Pancreas (tissue), 10 donors: Measurements from ENCODE around the gene EEF1G. TPM values are rescaled to one million over a fixed set of nuclear protein-coding genes. Genes with fewer than 3 reads are reported as not detected.
A peak's percentile ranks its signal among the peaks of the same experiment; 100 is the strongest.
"Not testable (repeated sequence)": the region's sequence is repeated elsewhere in the genome, so short reads cannot be mapped to it uniquely, and the experiment has no call there.

Experiments
- ATAC-seq, 4 donors: fragments of 200-7000 bp; cut with Tn5 transposase; one replicate each; pipeline versions ENCODE4 v1.8.0 to v1.9.1; 2020; ENCODE audit warnings: mild to moderate bottlenecking in 4 of 4, moderate library complexity in 4 of 4
- DNase-seq, 6 donors: peaks; one replicate each; pipeline ENCODE4 v3.0.0-alpha.2; 2020
- FAIRE-seq: peaks from 2 replicates; lab custom pipeline; 2012; peaks lifted over from hg19 to GRCh38; lab: Jason Lieb, UNC
- H3K27ac ChIP-seq, 4 donors: fragments of 200-600 bp; sonication (generic); 1 replicate in 3 of 4; 2 replicates in 1 of 4; pipeline versions ENCODE4 v1.5.0 to v1.8.0; 2020
- H3K27me3 ChIP-seq, 4 donors: fragments of 200-600 bp; one replicate each; pipeline ENCODE4 v1.8.0; 2021
- H3K36me3 ChIP-seq, 3 donors: fragments of 200-600 bp; sonication (generic) in 1 of 3; one replicate each; pipeline versions ENCODE4 v1.5.0 to v1.8.0; 2020 to 2021
- H3K4me1 ChIP-seq, 3 donors: fragments of 200-600 bp; one replicate each; pipeline ENCODE4 v1.8.0; 2021
- H3K4me3 ChIP-seq, 4 donors: fragments of 200-600 bp; sonication (generic) in 2 of 4; one replicate each; pipeline versions ENCODE4 v1.5.0 to v1.8.0; 2020 to 2021
- H3K9me3 ChIP-seq, 4 donors: fragments of 200-600 bp; one replicate each; pipeline ENCODE4 v1.8.0; 2021
- WGBS, 2 donors: extraction: QIAGEN DNeasy Blood & Tissue Kit; methylation state at CpG; one replicate each; pipeline ENCODE4 v1.1.7; 2013; 5-methylcytosine and 5-hydroxymethylcytosine counted together
- intact Hi-C, 3 donors: fragments of 100-400 bp; cut with DNase I; formaldehyde crosslinking; loops; one replicate each; pipeline versions ENCODE4 v1.11.1 to v1.14.2; 2022
- polyA plus RNA-seq, 2 donors: library from polyadenylated mRNA; stranded (reverse); fragments of 200-250 nt; gene quantifications; one replicate each; pipeline ENCODE4 v1.2.3, GENCODE V29; 2013
- total RNA-seq, 6 donors: library from RNA; stranded (reverse); fragmentation: NEBNext Ultra II Directional in 4 of 6; extraction: Animal tissue kit (Norgen Biotek cat#: 25700) in 4 of 6; gene quantifications; one replicate each; pipeline versions ENCODE4 v1.2.1 to v1.2.4, GENCODE V29; 2021 to 2023
- TF ChIP-seq, protein P1 (sequence below), 4 donors: fragments of 200-600 bp; sonication (generic) in 3 of 4; IDR thresholded peaks; one replicate each; pipeline versions ENCODE4 v1.5.0 to v1.8.0; 2021; ENCODE audit warnings: antibody characterized with exemption in 4 of 4
- donor health status: healthy with polysubstance abuse.
- donor health status: DM: no; HTN: no; CAD: no; lungs with moderate emphysema.
- donor health status: DM: no; HTN: no; CAD: no.
- donor health status: control.
- donor health status: control.
- donor health status: Bipolar disorder and iron deficiency.
- donor health status: DM: yes; HTN: yes; CAD: no.
- donor health status: DM: no; HTN: no; CAD: no.
- donor health status: DM: no; HTN: no; CAD: no.
- donor health status: DM: yes; HTN: yes; CAD: no.

Gene EEF1G
- total and polyA plus RNA-seq, 8 donors, result 630 to 1,171 (median 915) TPM

DNA sequence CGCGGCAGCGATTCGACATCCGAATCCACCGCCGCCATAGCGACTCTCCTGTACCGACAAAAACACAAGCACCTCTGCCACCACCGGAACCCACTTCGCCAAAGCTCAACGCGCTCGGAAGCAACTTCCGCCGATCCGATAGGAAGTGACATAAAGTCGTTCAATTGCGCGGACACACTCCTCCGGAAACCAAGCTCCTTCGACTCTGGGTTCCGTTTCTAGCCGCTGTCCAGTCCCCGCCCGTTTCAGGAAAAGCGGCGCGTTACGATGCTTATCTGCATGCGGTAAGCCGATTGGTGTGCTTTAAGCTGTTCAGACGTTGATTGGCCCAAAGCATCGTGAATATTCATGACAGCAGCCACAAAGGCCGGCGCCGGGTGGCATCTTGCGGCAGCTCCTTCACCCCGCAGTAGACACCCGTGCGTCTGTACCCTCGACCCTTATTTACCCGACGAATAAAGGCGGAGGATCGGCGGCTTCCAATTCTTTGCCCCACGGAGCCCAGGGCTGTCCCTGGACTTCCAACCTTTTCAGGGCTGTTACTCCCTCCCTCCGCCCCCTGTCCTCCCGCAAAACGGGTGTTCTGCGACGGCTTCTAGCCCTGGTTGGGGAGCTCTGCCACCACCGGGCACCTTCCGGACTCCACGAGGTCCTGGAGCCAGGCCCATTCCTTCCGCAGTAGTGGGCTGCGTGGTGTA, 17.9 kb upstream of the EEF1G start, which contains the start of gene TUT1:
TUT1 (minus strand) TSS at position 76 of the 698 bp plus-strand sequence; CDS start at position 38, 38 bp downstream.
- intact Hi-C loops, result no loop called here
- H3K27me3 ChIP-seq, result no peaks in the 10 kb centered on the region
- FAIRE-seq (peak; percentile 49), ATAC-seq (peak; percentile 92 to 96 (median 93)), DNase-seq (peak; percentile 90 to 97 (median 96))
- H3K4me3 ChIP-seq, result peak within 1 kb of the TSS; percentile 39 to 77 (median 54)
- 0% methylated on average over 58 of the region's 58 CpGs for WGBS, 2 donors
- TF ChIP-seq, protein P1, sequence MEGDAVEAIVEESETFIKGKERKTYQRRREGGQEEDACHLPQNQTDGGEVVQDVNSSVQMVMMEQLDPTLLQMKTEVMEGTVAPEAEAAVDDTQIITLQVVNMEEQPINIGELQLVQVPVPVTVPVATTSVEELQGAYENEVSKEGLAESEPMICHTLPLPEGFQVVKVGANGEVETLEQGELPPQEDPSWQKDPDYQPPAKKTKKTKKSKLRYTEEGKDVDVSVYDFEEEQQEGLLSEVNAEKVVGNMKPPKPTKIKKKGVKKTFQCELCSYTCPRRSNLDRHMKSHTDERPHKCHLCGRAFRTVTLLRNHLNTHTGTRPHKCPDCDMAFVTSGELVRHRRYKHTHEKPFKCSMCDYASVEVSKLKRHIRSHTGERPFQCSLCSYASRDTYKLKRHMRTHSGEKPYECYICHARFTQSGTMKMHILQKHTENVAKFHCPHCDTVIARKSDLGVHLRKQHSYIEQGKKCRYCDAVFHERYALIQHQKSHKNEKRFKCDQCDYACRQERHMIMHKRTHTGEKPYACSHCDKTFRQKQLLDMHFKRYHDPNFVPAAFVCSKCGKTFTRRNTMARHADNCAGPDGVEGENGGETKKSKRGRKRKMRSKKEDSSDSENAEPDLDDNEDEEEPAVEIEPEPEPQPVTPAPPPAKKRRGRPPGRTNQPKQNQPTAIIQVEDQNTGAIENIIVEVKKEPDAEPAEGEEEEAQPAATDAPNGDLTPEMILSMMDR (IDR thresholded peaks at IDR 0.05), result no peak
- H3K9me3 ChIP-seq, result no peaks in the 10 kb centered on the region
- H3K36me3 ChIP-seq, result peaks cover 0 to 48% (median 19%) of the 10 kb centered on the region in 3 donors
- peaks cover 8 to 23% (median 19%) of the 10 kb centered on the region in 3 donors for H3K4me1 ChIP-seq
- peak within 1 kb of the TSS; percentile 81 to 93 (median 88) for H3K27ac ChIP-seq

GRCh38 chr11:62588966-62589637, 15.4 kb upstream of the EEF1G start:
- Histone ChIP-seq H3K36me3 (peaks cover 0 to 25% (median 8%) of the 10 kb centered on the region in 3 donors), H3K4me3 (no peak overlapping the region), H3K4me1 (peaks cover 8 to 23% (median 19%) of the 10 kb centered on the region in 3 donors), H3K9me3 (no peaks in the 10 kb centered on the region), H3K27me3 (no peaks in the 10 kb centered on the region), H3K27ac (no peak overlapping the region)
- DNase-seq (peak in 2 of 6 donors; percentile 4 to 9), FAIRE-seq (no peak), ATAC-seq (no peak)
- WGBS, 2 donors, result 65 to 68% methylated on average over 18 of the region's 18 CpGs
- TF ChIP-seq, protein P1 (IDR thresholded peaks at IDR 0.05), result no peak
- intact Hi-C loops, result no loop called here

DNA sequence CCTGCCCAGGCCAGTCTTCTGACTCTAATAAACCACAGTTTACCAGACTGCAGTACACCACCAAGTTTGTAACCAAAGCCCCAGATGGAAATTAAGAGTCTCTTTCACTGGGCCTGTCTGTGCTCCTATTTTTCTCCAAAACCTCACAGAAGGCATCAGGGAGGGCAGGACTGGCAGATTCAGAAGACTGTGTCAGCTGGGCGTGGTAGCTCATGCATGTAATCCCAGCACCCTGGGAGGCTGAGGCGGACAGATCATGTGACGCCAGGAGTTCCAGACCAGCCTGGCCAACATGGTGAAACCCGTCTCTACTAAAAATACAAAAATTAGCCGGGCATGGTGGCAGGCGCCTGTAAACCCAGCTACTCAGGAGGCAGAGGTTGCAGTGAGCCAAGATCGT, 11.7 kb upstream of the EEF1G start:
- H3K27me3 ChIP-seq, FAIRE-seq, ATAC-seq, H3K27ac ChIP-seq, H3K9me3 ChIP-seq, intact Hi-C loops, H3K4me3 ChIP-seq: not testable (repeated sequence)
- peak in 1 of 6 donors; percentile 5 for DNase-seq
- H3K36me3 ChIP-seq, result peaks cover 0 to 30% (median 8%) of the 10 kb centered on the region in 3 donors
- WGBS, 2 donors, result 92 to 98% methylated on average over 7 of the region's 7 CpGs
- peaks cover 6 to 10% (median 10%) of the 10 kb centered on the region in 3 donors for H3K4me1 ChIP-seq

DNA sequence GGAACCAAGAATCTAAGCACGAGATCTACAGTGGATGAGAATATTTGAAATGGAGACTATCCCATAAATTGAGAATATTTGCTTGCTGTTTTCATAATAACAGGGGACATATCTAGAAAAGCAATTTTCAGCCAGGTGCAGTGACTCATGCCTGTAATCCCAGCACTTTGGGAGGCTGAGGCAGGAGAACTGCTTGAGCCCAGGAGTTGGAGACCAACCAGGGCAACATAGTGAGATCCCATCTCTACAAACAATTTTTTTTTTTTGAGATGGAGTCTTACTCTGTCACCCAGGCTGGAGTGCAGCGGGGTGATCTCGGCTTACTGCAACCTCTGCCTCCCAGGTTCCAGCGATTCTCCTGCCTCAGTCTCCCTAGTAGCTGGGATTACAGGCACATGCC, 8.0 kb upstream of the EEF1G start:
- 96 to 97% methylated on average over 4 of the region's 4 CpGs for WGBS, 2 donors
- not testable (repeated sequence) for FAIRE-seq, DNase-seq

DNA sequence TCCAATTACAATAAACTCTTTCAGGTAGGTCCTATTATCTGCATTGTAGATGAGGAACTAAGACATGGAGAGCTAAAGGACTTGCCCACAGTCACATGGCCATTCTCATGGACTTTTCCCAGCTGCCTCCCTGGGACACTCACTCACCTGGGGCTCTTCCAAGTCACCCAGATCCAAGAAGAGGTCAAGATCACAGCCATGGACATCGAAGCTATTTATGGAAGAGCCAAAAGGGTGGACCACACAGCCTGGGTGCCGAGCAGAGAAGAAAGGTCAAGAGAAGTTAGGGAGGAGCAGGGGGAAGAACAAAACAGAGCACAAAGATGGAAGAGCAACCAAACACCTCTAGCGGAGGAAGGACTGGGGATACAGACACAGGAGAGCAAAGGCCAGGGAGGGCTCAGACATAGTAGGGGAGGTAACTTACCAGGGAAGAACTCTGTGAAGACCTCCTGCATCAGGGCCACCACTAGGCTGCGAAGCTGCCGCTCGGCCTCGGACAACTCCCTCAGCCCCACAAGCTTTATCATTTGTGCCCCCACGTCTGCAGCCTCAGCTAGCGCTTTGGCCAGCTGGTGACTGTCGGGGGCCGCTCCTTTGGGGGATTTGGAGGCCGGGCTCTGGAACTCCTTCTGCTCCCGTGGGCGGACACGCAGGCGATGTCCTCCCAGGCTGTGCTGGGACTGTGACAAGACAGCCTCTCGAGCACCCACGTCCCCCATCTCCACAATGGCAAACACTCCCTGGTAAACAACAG, 7.4 kb upstream of the EEF1G start:
- TF ChIP-seq, protein P1 (IDR thresholded peaks at IDR 0.05), result no peak
- H3K4me1 ChIP-seq, result no peaks in the 10 kb centered on the region
- no peak overlapping the region for H3K4me3 ChIP-seq
- no peaks in the 10 kb centered on the region for H3K9me3 ChIP-seq
- FAIRE-seq, result no peak
- H3K27me3 ChIP-seq, result no peaks in the 10 kb centered on the region
- no peak for DNase-seq
- peaks cover 0 to 27% (median 14%) of the 10 kb centered on the region in 3 donors for H3K36me3 ChIP-seq
- 88 to 91% methylated on average over 18 of the region's 18 CpGs for WGBS, 2 donors
- intact Hi-C loops, result no loop called here
- ATAC-seq, result no peak
- H3K27ac ChIP-seq, result no peak overlapping the region

More for the DNA sequence above, 8.0 kb upstream of the EEF1G start:
- H3K9me3 ChIP-seq, H3K27ac ChIP-seq, H3K4me1 ChIP-seq, ATAC-seq, intact Hi-C loops, H3K27me3 ChIP-seq, H3K4me3 ChIP-seq: not testable (repeated sequence)
- H3K36me3 ChIP-seq, result peaks cover 0 to 27% (median 16%) of the 10 kb centered on the region in 3 donors
